CD8-positive, alpha-beta memory T cell (primary cell): ENCODE data around the gene SLC35A3. TPM values are rescaled to one million over a fixed set of nuclear protein-coding genes. Genes with fewer than 3 reads are reported as not detected.
"Not testable (repeated sequence)": the region's sequence is repeated elsewhere in the genome, so short reads cannot be mapped to it uniquely, and the experiment has no call there.

Experiments used
- CTCF ChIA-PET: fragments of 350-600 bp; sonication (Branson Sonifier 250); formaldehyde crosslinking; loops from one replicate; lab custom pipeline; 2021; ENCODE audit warnings: antibody characterized with exemption; lab: Charles Lee
- POLR2A ChIA-PET: fragments of 350-600 bp; sonication (Branson Sonifier 250); formaldehyde crosslinking; loops from one replicate; lab custom pipeline; 2021; ENCODE audit warnings: antibody characterized with exemption; lab: Charles Lee
- DNase-seq, 5 donors: peaks; one replicate each; pipeline versions ENCODE4 v3.0.0 to v3.0.0-alpha.2; 2020 to 2022; ENCODE audit warnings: mixed read lengths in 1 of 5
- H3K27ac ChIP-seq: one replicate; pipeline ENCODE4 v1.7.0; 2013; ENCODE audit warnings: low read depth, mild to moderate bottlenecking, low read length, moderate library complexity
- H3K27me3 ChIP-seq: 2 replicates; pipeline ENCODE4 v1.7.0; 2013; ENCODE audit warnings: low read length, mild to moderate bottlenecking; ENCODE audit not compliant: insufficient read depth, poor library complexity, severe bottlenecking
- H3K36me3 ChIP-seq: 2 replicates; pipeline ENCODE4 v1.7.0; 2013; ENCODE audit warnings: mild to moderate bottlenecking, low read length, moderate library complexity; ENCODE audit not compliant: insufficient read depth
- H3K4me1 ChIP-seq: 2 replicates; pipeline ENCODE4 v1.7.0; 2013; ENCODE audit warnings: mild to moderate bottlenecking, low read length, moderate library complexity; ENCODE audit not compliant: insufficient read depth
- H3K4me3 ChIP-seq: 2 replicates; pipeline ENCODE4 v1.7.0; 2013; ENCODE audit warnings: mild to moderate bottlenecking, low read length
- H3K9me3 ChIP-seq: 2 replicates; pipeline ENCODE4 v1.7.0; 2013; ENCODE audit warnings: mild to moderate bottlenecking, low read length
- H3K27ac Mint-ChIP-seq, 8 donors: one replicate each; pipeline ENCODE4 v1.8.0; 2020 to 2021; ENCODE audit warnings: mixed read lengths in 8 of 8, mild to moderate bottlenecking in 6 of 8, inconsistent platforms in 3 of 8, moderate library complexity in 3 of 8
- H3K27me3 Mint-ChIP-seq, 2 donors: one replicate each; pipeline ENCODE4 v1.8.0; 2020 to 2021; ENCODE audit warnings: mixed read lengths in 2 of 2, mild to moderate bottlenecking in 1 of 2, moderate library complexity in 1 of 2
- H3K36me3 Mint-ChIP-seq, 3 donors: one replicate each; pipeline ENCODE4 v1.8.0; 2020 to 2021; ENCODE audit warnings: mixed read lengths in 3 of 3, inconsistent platforms in 1 of 3, mild to moderate bottlenecking in 1 of 3
- H3K4me1 Mint-ChIP-seq, 3 donors: one replicate each; pipeline ENCODE4 v1.8.0; 2020 to 2021; ENCODE audit warnings: mixed read lengths in 3 of 3, inconsistent platforms in 1 of 3, mild to moderate bottlenecking in 1 of 3
- H3K4me3 Mint-ChIP-seq, 7 donors: one replicate each; pipeline ENCODE4 v1.8.0; 2020 to 2021; ENCODE audit warnings: mixed read lengths in 7 of 7, mild to moderate bottlenecking in 6 of 7, moderate library complexity in 4 of 7, inconsistent platforms in 2 of 7
- H3K9me3 Mint-ChIP-seq, 5 donors: one replicate each; pipeline ENCODE4 v1.8.0; 2020 to 2022; ENCODE audit warnings: mixed read lengths in 5 of 5, mild to moderate bottlenecking in 3 of 5, moderate library complexity in 2 of 5, inconsistent platforms in 1 of 5
- polyA plus RNA-seq: library from polyadenylated mRNA; unstranded; fragments of 300-500 nt; fragmentation: Illumina TruSeq; gene quantifications from one replicate; pipeline ENCODE4 v1.2.3, GENCODE V29; 2021
- total RNA-seq, 2 experiments: library from RNA; stranded (reverse); gene quantifications; one replicate each; pipeline ENCODE4 v1.2.3, GENCODE V29; 2021

The SLC35A3 gene
- total and polyA plus RNA-seq, 3 experiments from 2014 or later: 14.1 to 17.0 (median 16.6) TPM

GRCh38 chr1:99977326-99977725 is 7.5 kb downstream of the SLC35A3 start:
- H3K27me3 ChIP-seq, H3K27ac Mint-ChIP-seq, H3K9me3 Mint-ChIP-seq, H3K9me3 ChIP-seq, H3K4me3 ChIP-seq, H3K27me3 Mint-ChIP-seq, H3K27ac ChIP-seq, POLR2A ChIA-PET, H3K4me1 ChIP-seq, DNase-seq, H3K4me3 Mint-ChIP-seq: not testable (repeated sequence)
- peaks cover 28 to 46% (median 29%) of the 10 kb centered on the region in 3 donors for H3K4me1 Mint-ChIP-seq
- CTCF ChIA-PET: interaction anchor here (1.8 kb wide), 1 partner anchor 11 kb away, joined by 5 read pairs; no protein-coding TSS in a partner anchor
- peaks cover 0 to 26% (median 0%) of the 10 kb centered on the region in 3 donors for H3K36me3 Mint-ChIP-seq
- H3K36me3 ChIP-seq: peaks cover 12% of the 10 kb centered on the region

DNA sequence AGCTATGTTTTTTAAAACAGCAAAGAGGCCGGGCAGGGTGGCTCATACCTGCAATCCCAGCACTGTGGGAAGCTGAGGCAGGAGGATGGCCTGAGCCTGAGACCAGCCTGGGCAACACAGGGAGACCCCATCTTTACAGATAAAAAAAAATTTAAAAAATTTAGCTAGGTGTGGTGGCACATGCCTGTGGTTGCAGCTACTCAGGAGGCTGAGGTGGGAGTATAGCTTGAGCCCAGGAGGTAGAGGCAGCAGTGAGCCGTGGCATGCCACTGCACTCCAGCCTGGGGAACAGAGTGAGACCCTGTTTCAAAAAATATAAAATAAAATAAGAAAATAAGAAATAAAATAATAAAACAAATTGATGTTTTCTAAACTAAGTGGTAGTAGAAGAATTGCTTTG is 8.4 kb downstream of the SLC35A3 start:
- no peak overlapping the region for H3K4me3 Mint-ChIP-seq
- DNase-seq: no peak
- CTCF ChIA-PET: interaction anchor here (1.8 kb wide), 1 partner anchor 12 kb away, joined by 5 read pairs; no protein-coding TSS in a partner anchor
- Histone ChIP-seq H3K27me3 (no peaks in the 10 kb centered on the region), H3K9me3 (no peaks in the 10 kb centered on the region), H3K4me1 (no peaks in the 10 kb centered on the region), H3K4me3 (no peak overlapping the region), H3K27ac (no peak overlapping the region), H3K36me3 (peaks cover 12% of the 10 kb centered on the region)
- no peaks in the 10 kb centered on the region for H3K27me3 Mint-ChIP-seq
- POLR2A ChIA-PET: no interaction called here
- peaks cover 22 to 39% (median 24%) of the 10 kb centered on the region in 3 donors for H3K4me1 Mint-ChIP-seq
- peaks cover 2 to 25% (median 4%) of the 10 kb centered on the region in 3 donors for H3K36me3 Mint-ChIP-seq
- no peak overlapping the region for H3K27ac Mint-ChIP-seq
- H3K9me3 Mint-ChIP-seq: no peaks in the 10 kb centered on the region

DNA sequence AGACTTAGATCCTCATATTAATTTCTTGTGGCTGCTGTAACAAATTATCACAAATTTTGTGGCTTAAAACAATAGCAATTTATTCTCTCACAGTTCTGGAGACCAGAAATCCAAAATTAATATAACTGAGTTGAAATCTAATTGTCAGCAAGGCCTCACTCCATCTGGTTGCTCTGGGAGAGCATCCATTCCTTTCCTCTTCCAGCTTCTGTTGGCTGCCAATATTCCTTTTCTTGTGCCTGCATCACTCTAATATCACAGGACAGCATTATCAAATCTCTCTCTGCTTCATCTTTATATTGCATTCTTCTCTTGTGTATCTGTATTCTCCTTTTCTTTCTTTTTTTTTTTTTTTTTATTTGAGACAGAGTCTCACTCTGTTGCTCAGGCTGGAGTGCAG is 9.3 kb downstream of the SLC35A3 start:
- H3K4me3 ChIP-seq: no peak overlapping the region
- no peak overlapping the region for H3K4me3 Mint-ChIP-seq
- POLR2A ChIA-PET: no interaction called here
- H3K36me3 ChIP-seq: peaks cover 12% of the 10 kb centered on the region
- no peaks in the 10 kb centered on the region for H3K27me3 ChIP-seq
- DNase-seq: no peak
- peaks cover 20 to 36% (median 26%) of the 10 kb centered on the region in 3 donors for H3K4me1 Mint-ChIP-seq
- no peak overlapping the region for H3K27ac ChIP-seq
- H3K27ac Mint-ChIP-seq: peak overlapping the region in 4 of 8 donors; percentile 29 to 91 (median 42)
- H3K27me3 Mint-ChIP-seq: no peaks in the 10 kb centered on the region
- H3K4me1 ChIP-seq: no peaks in the 10 kb centered on the region
- H3K9me3 Mint-ChIP-seq: no peaks in the 10 kb centered on the region
- no peaks in the 10 kb centered on the region for H3K9me3 ChIP-seq
- CTCF ChIA-PET: no interaction called here
- peaks cover 2 to 27% (median 7%) of the 10 kb centered on the region in 3 donors for H3K36me3 Mint-ChIP-seq

DNA sequence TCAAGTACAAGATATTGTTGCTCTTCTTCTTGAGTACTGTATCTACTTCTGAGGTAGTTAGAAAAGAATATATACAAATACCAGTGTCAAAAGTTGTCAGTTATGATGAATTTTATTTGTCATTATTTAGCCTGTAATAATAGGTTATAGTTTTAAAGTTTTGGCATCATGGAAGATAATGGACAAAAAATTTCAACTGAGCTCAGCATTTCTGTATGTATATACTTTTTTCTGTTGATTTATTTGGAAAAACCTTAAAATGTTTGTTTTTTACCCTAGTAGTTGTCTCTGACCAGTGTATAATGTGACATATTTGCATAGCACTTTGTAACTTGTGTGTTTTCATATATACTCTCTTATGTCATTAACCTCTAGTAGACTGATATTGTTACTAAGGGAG is 11.1 kb downstream of the SLC35A3 start:
- no peak overlapping the region for H3K4me3 Mint-ChIP-seq
- peaks cover 8 to 28% (median 23%) of the 10 kb centered on the region in 3 donors for H3K36me3 Mint-ChIP-seq
- Histone ChIP-seq H3K27me3 (no peaks in the 10 kb centered on the region), H3K4me3 (no peak overlapping the region), H3K4me1 (no peaks in the 10 kb centered on the region), H3K27ac (no peak overlapping the region), H3K9me3 (no peaks in the 10 kb centered on the region), H3K36me3 (peaks cover 6% of the 10 kb centered on the region)
- ChIA-PET POLR2A (no interaction called here), CTCF (interaction anchor here (1.1 kb wide), 1 partner anchor 10 kb away, joined by 3 read pairs; no protein-coding TSS in a partner anchor)
- peaks cover 27 to 50% (median 39%) of the 10 kb centered on the region in 3 donors for H3K4me1 Mint-ChIP-seq
- no peak overlapping the region for H3K27ac Mint-ChIP-seq
- H3K27me3 Mint-ChIP-seq: no peaks in the 10 kb centered on the region
- no peak for DNase-seq
- peaks cover 0 to 2% (median 0%) of the 10 kb centered on the region in 5 donors for H3K9me3 Mint-ChIP-seq

DNA sequence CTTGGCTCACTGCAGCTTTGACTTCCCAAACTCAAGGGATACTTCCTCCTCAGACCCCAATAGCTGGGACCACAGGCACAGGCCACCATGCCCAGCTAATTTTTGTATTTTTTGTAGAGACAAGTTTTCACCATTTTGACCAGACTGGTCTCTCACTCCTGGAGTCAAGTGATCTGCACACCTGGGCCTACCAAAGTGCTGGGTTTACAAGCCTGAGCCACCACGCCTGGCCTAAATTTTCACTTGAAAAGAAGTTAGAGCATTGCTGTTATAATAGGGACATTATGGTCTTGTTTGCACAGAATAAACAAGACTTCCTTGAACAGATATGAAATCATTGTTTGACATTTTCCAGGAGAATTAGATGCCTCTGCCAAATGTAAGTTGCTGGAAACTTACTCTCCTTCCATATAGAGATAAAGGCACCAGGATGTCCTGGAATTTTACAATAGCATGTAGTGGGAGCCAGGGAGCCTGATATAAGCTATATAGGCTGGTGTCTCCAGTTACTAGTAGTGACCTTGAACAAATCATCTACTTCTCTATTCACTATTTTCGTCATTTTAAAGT is 16.9 kb downstream of the SLC35A3 start:
- H3K27ac Mint-ChIP-seq: peak overlapping the region in 1 of 8 donors; percentile 60
- H3K4me1 ChIP-seq: no peaks in the 10 kb centered on the region
- H3K4me3 ChIP-seq: no peak overlapping the region
- POLR2A ChIA-PET: interaction anchor here (0.7 kb wide), 1 partner anchor 50 kb away, joined by 6 read pairs; no protein-coding TSS in a partner anchor
- H3K4me1 Mint-ChIP-seq: peaks cover 13 to 36% (median 31%) of the 10 kb centered on the region in 3 donors
- H3K9me3 Mint-ChIP-seq: peaks cover 0 to 8% (median 6%) of the 10 kb centered on the region in 5 donors
- H3K27ac ChIP-seq: no peak overlapping the region
- H3K36me3 ChIP-seq: peaks cover 4% of the 10 kb centered on the region
- no peak overlapping the region for H3K4me3 Mint-ChIP-seq
- H3K27me3 ChIP-seq: no peaks in the 10 kb centered on the region
- H3K36me3 Mint-ChIP-seq: peaks cover 15 to 32% (median 30%) of the 10 kb centered on the region in 3 donors
- no peaks in the 10 kb centered on the region for H3K27me3 Mint-ChIP-seq
- H3K9me3 ChIP-seq: peaks cover 4% of the 10 kb centered on the region
- CTCF ChIA-PET: no interaction called here
- no peak for DNase-seq

- peaks cover 7 to 17% (median 15%) of the 10 kb centered on the region in 5 donors for H3K9me3 Mint-ChIP-seq
Measured at GRCh38 chr1:99988210-99988765, 18.5 kb downstream of the SLC35A3 start.

GRCh38 chr1:99992044-99992722 is 22.4 kb downstream of the SLC35A3 start:
- peaks cover 35 to 52% (median 40%) of the 10 kb centered on the region in 3 donors for H3K36me3 Mint-ChIP-seq
- H3K27ac ChIP-seq: no peak overlapping the region
- peaks cover 4% of the 10 kb centered on the region for H3K9me3 ChIP-seq
- H3K36me3 ChIP-seq: peaks cover 4% of the 10 kb centered on the region
- H3K27me3 ChIP-seq: no peaks in the 10 kb centered on the region
- DNase-seq: no peak
- H3K27ac Mint-ChIP-seq: no peak overlapping the region
- H3K4me1 Mint-ChIP-seq: peaks cover 5 to 16% (median 12%) of the 10 kb centered on the region in 3 donors
- no peak overlapping the region for H3K4me3 Mint-ChIP-seq
- ChIA-PET CTCF (no interaction called here), POLR2A (no interaction called here)
- no peaks in the 10 kb centered on the region for H3K4me1 ChIP-seq
- H3K9me3 Mint-ChIP-seq: peaks cover 7 to 17% (median 13%) of the 10 kb centered on the region in 5 donors
- no peak overlapping the region for H3K4me3 ChIP-seq
- H3K27me3 Mint-ChIP-seq: no peaks in the 10 kb centered on the region

More at GRCh38 chr1:99988210-99988765, 18.5 kb downstream of the SLC35A3 start:
- ChIA-PET CTCF (no interaction called here), POLR2A (no interaction called here)
- Histone ChIP-seq H3K36me3 (peaks cover 4% of the 10 kb centered on the region), H3K27ac (no peak overlapping the region), H3K27me3 (no peaks in the 10 kb centered on the region), H3K4me3 (no peak overlapping the region), H3K9me3 (peaks cover 4% of the 10 kb centered on the region), H3K4me1 (no peaks in the 10 kb centered on the region)
- H3K36me3 Mint-ChIP-seq: peaks cover 21 to 41% (median 41%) of the 10 kb centered on the region in 3 donors
- H3K4me1 Mint-ChIP-seq: peaks cover 16 to 37% (median 36%) of the 10 kb centered on the region in 3 donors
- H3K27ac Mint-ChIP-seq: no peak overlapping the region
- no peak for DNase-seq
- no peaks in the 10 kb centered on the region for H3K27me3 Mint-ChIP-seq
- no peak overlapping the region for H3K4me3 Mint-ChIP-seq
